Stomach (tissue), 9 donors: Measurements from ENCODE around the gene URI1. TPM values are rescaled to one million over a fixed set of nuclear protein-coding genes. Genes with fewer than 3 reads are reported as not detected.

Experiments
- DNase-seq, 2 donors: peaks; one replicate each; pipeline versions ENCODE4 v3.0.0 to v3.0.0-alpha.2; 2013 to 2019
- H3K27ac ChIP-seq, 5 donors: fragments of 200-600 bp in 4 of 5; sonication (generic) in 4 of 5; one replicate each; pipeline ENCODE4 v1.5.1; 2013 to 2019; ENCODE audit warnings: mild to moderate bottlenecking in 1 of 5, moderate library complexity in 1 of 5
- H3K27me3 ChIP-seq, 3 donors: fragments of 200-600 bp; sonication (generic); one replicate each; pipeline ENCODE4 v1.5.1; 2017 to 2019; ENCODE audit warnings: mixed run types in 1 of 3
- H3K36me3 ChIP-seq, 4 donors: fragments of 200-600 bp; sonication (generic); 1 replicate in 3 of 4; 2 replicates in 1 of 4; pipeline ENCODE4 v1.5.1; 2016 to 2019
- H3K4me1 ChIP-seq, 4 donors: fragments of 200-600 bp; sonication (generic); one replicate each; pipeline ENCODE4 v1.5.1; 2016 to 2019
- H3K4me3 ChIP-seq, 4 donors: fragments of 200-600 bp; sonication (generic) in 3 of 4; one replicate each; pipeline ENCODE4 v1.5.1; 2016 to 2019; ENCODE audit warnings: mild to moderate bottlenecking in 1 of 4
- H3K9me3 ChIP-seq, 4 donors: fragments of 200-600 bp; sonication (generic); one replicate each; pipeline ENCODE4 v1.5.1; 2016 to 2019
- CTCF ChIP-seq, 7 experiments: fragments of 450-650 bp in 4 of 7; fragments of 200-600 bp in 3 of 7; sonication (generic) in 3 of 7; IDR thresholded peaks; one replicate each; pipeline ENCODE4 v1.5.1; 2016 to 2019; ENCODE audit warnings: antibody characterized with exemption in 7 of 7, control low read depth in 2 of 7, mild to moderate bottlenecking in 1 of 7
- EP300 ChIP-seq: sonication (generic); formaldehyde crosslinking; IDR thresholded peaks from one replicate; pipeline ENCODE4 v1.6.1; 2017; ENCODE audit warnings: antibody characterized with exemption
- POLR2A ChIP-seq, 4 donors: fragments of 450-650 bp; IDR thresholded peaks; one replicate each; pipeline ENCODE4 v1.6.1; 2016; ENCODE audit warnings: antibody characterized with exemption in 4 of 4, control low read depth in 2 of 4, mild to moderate bottlenecking in 1 of 4, moderate library complexity in 1 of 4
- POLR2AphosphoS5 ChIP-seq, 3 donors: sonication (generic); formaldehyde crosslinking; IDR thresholded peaks; one replicate each; pipeline ENCODE4 v1.6.1; 2016; ENCODE audit warnings: antibody characterized with exemption in 3 of 3
- WGBS, 5 donors: extraction: QIAGEN DNeasy Blood & Tissue Kit in 3 of 5; methylation state at CpG; one replicate each; pipeline versions ENCODE4 v1.1.5 to v1.1.7; 2013 to 2018; 5-methylcytosine and 5-hydroxymethylcytosine counted together
- intact Hi-C: fragments of 100-400 bp; cut with DNase I; formaldehyde crosslinking; loops from one replicate; pipeline ENCODE4 v1.15.1; 2023; ENCODE audit warnings: low total_unique reads
- polyA plus RNA-seq, 3 donors: library from polyadenylated mRNA; stranded (reverse); fragments of 200-250 nt; gene quantifications; one replicate each; pipeline ENCODE4 v1.2.3, GENCODE V29; 2013
- total RNA-seq, 5 donors: library from RNA; depleted of rRNA; stranded (reverse); fragments of >200 nt; gene quantifications; one replicate each; pipeline versions ENCODE4 v1.1.0 to v1.2.3, GENCODE V29; 2014 to 2016
- donor health status: healthy with polysubstance abuse.
- donor health status: Bipolar disorder and iron deficiency.
- donor health status: healthy.

URI1 gene
- total and polyA plus RNA-seq, 8 donors, result 19.7 to 122 (median 58.5) TPM

- intact Hi-C loops, result no loop called here
- 91 to 97% (median 93%) methylated on average over 2 of the region's 2 CpGs for WGBS, 5 donors
- no peak overlapping the region for H3K4me3 ChIP-seq
Observed at GRCh38 chr19:30056580-30056979, 114.5 kb downstream of the URI1 start.

GRCh38 chr19:30059741-30060457 is 117.9 kb downstream of the URI1 start:
- TF ChIP-seq POLR2AphosphoS5 (IDR thresholded peaks at IDR 0.05) (no peak), EP300 (no peak), POLR2A (IDR thresholded peaks at IDR 0.05) (no peak), CTCF (IDR thresholded peaks at IDR 0.05) (no peak)

More at GRCh38 chr19:30056580-30056979, 114.5 kb downstream of the URI1 start:
- no peaks in the 10 kb centered on the region for H3K36me3 ChIP-seq
- no peak for DNase-seq
- TF ChIP-seq POLR2AphosphoS5 (IDR thresholded peaks at IDR 0.05) (no peak), CTCF (IDR thresholded peaks at IDR 0.05) (no peak), EP300 (no peak), POLR2A (IDR thresholded peaks at IDR 0.05) (no peak)
- no peak overlapping the region for H3K27ac ChIP-seq
- peaks cover 0 to 4% (median 3%) of the 10 kb centered on the region in 3 donors for H3K27me3 ChIP-seq
- H3K9me3 ChIP-seq, result peaks cover 0 to 9% (median 5%) of the 10 kb centered on the region in 4 donors
- H3K4me1 ChIP-seq, result no peaks in the 10 kb centered on the region

GRCh38 chr19:30060531-30061222 is 118.6 kb downstream of the URI1 start:
- Histone ChIP-seq H3K36me3 (no peaks in the 10 kb centered on the region), H3K9me3 (peaks cover 0 to 9% (median 5%) of the 10 kb centered on the region in 4 donors), H3K27me3 (peaks cover 0 to 31% (median 4%) of the 10 kb centered on the region in 3 donors), H3K27ac (no peak overlapping the region), H3K4me1 (no peaks in the 10 kb centered on the region), H3K4me3 (no peak overlapping the region)
- TF ChIP-seq EP300 (no peak), POLR2AphosphoS5 (IDR thresholded peaks at IDR 0.05) (no peak), CTCF (IDR thresholded peaks at IDR 0.05) (no peak), POLR2A (IDR thresholded peaks at IDR 0.05) (no peak)
- no peak for DNase-seq
- intact Hi-C loops, result no loop called here
- 64 to 79% (median 71%) methylated on average over 13 of the region's 13 CpGs for WGBS, 5 donors

More at GRCh38 chr19:30059741-30060457, 117.9 kb downstream of the URI1 start:
- H3K27me3 ChIP-seq, result peaks cover 0 to 31% (median 4%) of the 10 kb centered on the region in 3 donors
- intact Hi-C loops, result no loop called here
- H3K36me3 ChIP-seq, result no peaks in the 10 kb centered on the region
- H3K4me1 ChIP-seq, result no peaks in the 10 kb centered on the region
- WGBS, 5 donors, result 88 to 92% (median 91%) methylated on average over 27 of the region's 27 CpGs
- no peak for DNase-seq
- H3K9me3 ChIP-seq, result peaks cover 0 to 9% (median 5%) of the 10 kb centered on the region in 4 donors
- no peak overlapping the region for H3K4me3 ChIP-seq
- H3K27ac ChIP-seq, result no peak overlapping the region

GRCh38 chr19:30061223-30062064 is 119.4 kb downstream of the URI1 start:
- 74 to 79% (median 77%) methylated on average over 26 of the region's 26 CpGs for WGBS, 5 donors
- Histone ChIP-seq H3K4me3 (no peak overlapping the region), H3K4me1 (no peaks in the 10 kb centered on the region), H3K9me3 (peaks cover 0 to 8% (median 3%) of the 10 kb centered on the region in 4 donors), H3K36me3 (no peaks in the 10 kb centered on the region), H3K27ac (no peak overlapping the region), H3K27me3 (peaks cover 0 to 31% (median 4%) of the 10 kb centered on the region in 3 donors)
- DNase-seq, result no peak
- intact Hi-C loops, result no loop called here
- TF ChIP-seq POLR2A (IDR thresholded peaks at IDR 0.05) (no peak), POLR2AphosphoS5 (IDR thresholded peaks at IDR 0.05) (no peak), EP300 (no peak), CTCF (IDR thresholded peaks at IDR 0.05) (no peak)
